Measurements from ENCODE around the gene HEXA.
A peak's percentile ranks its signal among the peaks of the same experiment; 100 is the strongest.

The HEXA gene

GRCh38 chr15:72318408-72318942, 57.3 kb downstream of the HEXA start:
- DNase-seq: no peak

GRCh38 chr15:72315706-72316370, 60.0 kb downstream of the HEXA start:
- DNase-seq: no peak

GRCh38 chr15:72313881-72314280, 61.9 kb downstream of the HEXA start:
- no peak for DNase-seq

GRCh38 chr15:72313448-72313840, 62.4 kb downstream of the HEXA start:
- DNase-seq: no peak

GRCh38 chr15:72312605-72313447, 63.0 kb downstream of the HEXA start:
- DNase-seq: peak; percentile 2

- no peak for DNase-seq
These were observed 68.8 kb downstream of the HEXA start for GRCh38 chr15:72307026-72307425.

GRCh38 chr15:72306211-72306785, 69.5 kb downstream of the HEXA start:
- DNase-seq: peak; percentile 57

- no peak for DNase-seq
These were observed 71.2 kb downstream of the HEXA start for GRCh38 chr15:72304596-72304995.

- no peak for DNase-seq
These were observed 72.9 kb downstream of the HEXA start for GRCh38 chr15:72302955-72303354.
